HG02840 (cell line): ENCODE measurements around the gene LUZP2.
"Not testable (repeated sequence)": the region's sequence is repeated elsewhere in the genome, so short reads cannot be mapped to it uniquely, and the experiment has no call there.

Experiments
- ATAC-seq: cut with Tn5 transposase; IDR thresholded peaks from one replicate; pipeline ENCODE4 v1.9.1; 2021; ENCODE audit warnings: mild to moderate bottlenecking, moderate library complexity, moderate number of reproducible peaks; ENCODE audit not compliant: unreplicated experiment, low FRiP score

Gene LUZP2

GRCh38 chr11:24885580-24886173, 388.8 kb downstream of the LUZP2 start:
- ATAC-seq = no peak

- no peak for ATAC-seq
These were observed 390.2 kb downstream of the LUZP2 start for GRCh38 chr11:24886880-24887619.

GRCh38 chr11:24890426-24890825, 393.6 kb downstream of the LUZP2 start:
- ATAC-seq = no peak

- ATAC-seq = not testable (repeated sequence)
These were observed 395.1 kb downstream of the LUZP2 start for GRCh38 chr11:24891845-24892492.

GRCh38 chr11:24896118-24896835, 399.4 kb downstream of the LUZP2 start:
- ATAC-seq = no peak

GRCh38 chr11:24900514-24900913, 403.7 kb downstream of the LUZP2 start:
- ATAC-seq = no peak

GRCh38 chr11:24900960-24901549, 404.2 kb downstream of the LUZP2 start:
- ATAC-seq = no peak

GRCh38 chr11:24903555-24903954, 406.7 kb downstream of the LUZP2 start:
- ATAC-seq = no peak

- ATAC-seq = no peak
These were observed 428.2 kb downstream of the LUZP2 start for GRCh38 chr11:24925091-24925490.

- ATAC-seq = no peak
These were observed 435.5 kb downstream of the LUZP2 start for GRCh38 chr11:24932110-24933000.

- ATAC-seq = no peak
These were observed 438.0 kb downstream of the LUZP2 start for GRCh38 chr11:24934733-24935439.

- ATAC-seq = no peak
These were observed 448.0 kb downstream of the LUZP2 start for GRCh38 chr11:24944891-24945290.

- no peak for ATAC-seq
These were observed 452.6 kb downstream of the LUZP2 start for GRCh38 chr11:24949406-24949805.

GRCh38 chr11:24963852-24964251, 467.0 kb downstream of the LUZP2 start:
- no peak for ATAC-seq

- ATAC-seq = no peak
These were observed 468.9 kb downstream of the LUZP2 start for GRCh38 chr11:24965748-24966147.

GRCh38 chr11:24993903-24994302, 497.1 kb downstream of the LUZP2 start:
- not testable (repeated sequence) for ATAC-seq

- ATAC-seq = not testable (repeated sequence)
These were observed 503.1 kb downstream of the LUZP2 start for GRCh38 chr11:24999929-25000328.

- no peak for ATAC-seq
These were observed 540.6 kb downstream of the LUZP2 start for GRCh38 chr11:25037431-25037830.

GRCh38 chr11:25038131-25038530, 541.3 kb downstream of the LUZP2 start:
- ATAC-seq = no peak
